NT2/D1 (cell line): ENCODE results near the gene PTPRN2.

Source experiments
- SUZ12 ChIP-seq: IDR thresholded peaks from 2 replicates; pipeline ENCODE4 v1.6.1; 2011; ENCODE audit not compliant: insufficient read length, insufficient read depth; ENCODE audit errors: extremely low read depth
- YY1 ChIP-seq: IDR thresholded peaks from 2 replicates; pipeline ENCODE4 v1.6.1; 2011; ENCODE audit not compliant: insufficient read length, insufficient read depth
- ZNF274 ChIP-seq: IDR thresholded peaks from 2 replicates; pipeline ENCODE4 v1.6.1; 2011; ENCODE audit warnings: mild to moderate bottlenecking, low read depth, low read length

- TF ChIP-seq YY1 (no peak), SUZ12 (no peak), ZNF274 (no peak)
Observed at GRCh38 chr7:158135931-158136330, 451.7 kb downstream of the PTPRN2 start.
